SIG-M5 treated with dmso at 0.1 percent for 504 hours (cell line): Measurements from ENCODE around the gene MYO15B.
"Not testable (repeated sequence)": the region's sequence is repeated elsewhere in the genome, so short reads cannot be mapped to it uniquely, and the experiment has no call there.

ENCODE experiments used
- DNase-seq: peaks from one replicate; lab custom pipeline; 2025; ENCODE audit not compliant: unreplicated experiment; lab: John Stamatoyannopoulos, UW

MYO15B gene

GRCh38 chr17:75638039-75638438 is 50.4 kb downstream of the MYO15B start:
- not testable (repeated sequence) for DNase-seq

- no peak for DNase-seq
Measured at GRCh38 chr17:75638893-75639292, 51.3 kb downstream of the MYO15B start.

- DNase-seq, result no peak
Measured at GRCh38 chr17:75639327-75639726, 51.7 kb downstream of the MYO15B start.

- DNase-seq, result peak; percentile 72
Measured at GRCh38 chr17:75639771-75640555, 52.4 kb downstream of the MYO15B start.

- no peak for DNase-seq
Measured at GRCh38 chr17:75640556-75641119, 53.0 kb downstream of the MYO15B start.

GRCh38 chr17:75641343-75641742 is 53.7 kb downstream of the MYO15B start:
- DNase-seq, result no peak

GRCh38 chr17:75642182-75642783 is 54.7 kb downstream of the MYO15B start:
- peak; percentile 53 for DNase-seq

- DNase-seq, result peak; percentile 28
Measured at GRCh38 chr17:75642784-75643642, 55.4 kb downstream of the MYO15B start.

GRCh38 chr17:75643643-75644017 is 56.0 kb downstream of the MYO15B start:
- no peak for DNase-seq

GRCh38 chr17:75645501-75645888 is 57.9 kb downstream of the MYO15B start:
- peak; percentile 93 for DNase-seq

GRCh38 chr17:75645889-75646637 is 58.5 kb downstream of the MYO15B start:
- no peak for DNase-seq

- DNase-seq, result no peak
Measured at GRCh38 chr17:75646638-75646992, 59.0 kb downstream of the MYO15B start.

- DNase-seq, result no peak
Measured at GRCh38 chr17:75647061-75647460, 59.5 kb downstream of the MYO15B start.

GRCh38 chr17:75647921-75648320 is 60.3 kb downstream of the MYO15B start:
- no peak for DNase-seq

- no peak for DNase-seq
Measured at GRCh38 chr17:75649687-75650086, 62.1 kb downstream of the MYO15B start.

GRCh38 chr17:75650874-75651273 is 63.3 kb downstream of the MYO15B start:
- DNase-seq, result no peak

- no peak for DNase-seq
Measured at GRCh38 chr17:75652341-75652740, 64.7 kb downstream of the MYO15B start.

- peak; percentile 46 for DNase-seq
Measured at GRCh38 chr17:75652934-75653549, 65.4 kb downstream of the MYO15B start.

- DNase-seq, result peak; percentile 53
Measured at GRCh38 chr17:75654176-75654575, 66.6 kb downstream of the MYO15B start.

GRCh38 chr17:75658237-75658636 is 70.6 kb downstream of the MYO15B start:
- DNase-seq, result no peak
